Activated B cell treated with CpG ODN at 0.5 μM for 24 hours (primary cell): Measurements from ENCODE around the gene ST6GAL1. TPM values are rescaled to one million over a fixed set of nuclear protein-coding genes. Genes with fewer than 3 reads are reported as not detected.
"Not testable (repeated sequence)": the region's sequence is repeated elsewhere in the genome, so short reads cannot be mapped to it uniquely, and the experiment has no call there.

ENCODE experiments used
- ATAC-seq: fragments of 200-7000 bp; cut with Tn5 transposase; one replicate; pipeline ENCODE4 v1.10.0; 2021; ENCODE audit warnings: low read depth, mild to moderate bottlenecking, moderate library complexity
- CTCF ChIA-PET: fragments of 350-600 bp; sonication (Branson Sonifier 250); formaldehyde crosslinking; loops from one replicate; lab custom pipeline; 2021; ENCODE audit warnings: antibody characterized with exemption; lab: Charles Lee
- POLR2A ChIA-PET: fragments of 350-600 bp; sonication (Branson Sonifier 250); formaldehyde crosslinking; loops from one replicate; lab custom pipeline; 2021; ENCODE audit warnings: antibody characterized with exemption; lab: Charles Lee
- DNase-seq: peaks from one replicate; pipeline ENCODE4 v3.0.0; 2022
- H3K27ac Mint-ChIP-seq: one replicate; pipeline ENCODE4 v1.8.0; 2020; ENCODE audit warnings: mixed read lengths
- H3K27me3 Mint-ChIP-seq: one replicate; pipeline ENCODE4 v1.8.0; 2021; ENCODE audit warnings: mixed read lengths
- H3K36me3 Mint-ChIP-seq: one replicate; pipeline ENCODE4 v1.8.0; 2021; ENCODE audit warnings: low read depth, mixed read lengths
- H3K4me1 Mint-ChIP-seq: one replicate; pipeline ENCODE4 v1.8.0; 2021; ENCODE audit warnings: mixed read lengths
- H3K4me3 Mint-ChIP-seq: one replicate; pipeline ENCODE4 v1.8.0; 2020; ENCODE audit warnings: mild to moderate bottlenecking, mixed read lengths
- H3K9me3 Mint-ChIP-seq: one replicate; pipeline ENCODE4 v1.8.0; 2020; ENCODE audit warnings: mixed read lengths
- CTCF ChIP-seq: fragments of 200-600 bp; IDR thresholded peaks from one replicate; pipeline ENCODE4 v1.8.0; 2022; ENCODE audit warnings: antibody characterized with exemption, mild to moderate bottlenecking
- intact Hi-C: fragments of 100-400 bp; cut with micrococcal nuclease; formaldehyde crosslinking; loops from one replicate; pipeline ENCODE4 v1.15.1; 2024
- total RNA-seq: library from RNA; stranded (reverse); gene quantifications from 2 replicates; pipeline ENCODE4 v1.2.3, GENCODE V29; 2022

ST6GAL1 gene
- total RNA-seq, 1 donor from 2014 or later: 328 TPM

DNA sequence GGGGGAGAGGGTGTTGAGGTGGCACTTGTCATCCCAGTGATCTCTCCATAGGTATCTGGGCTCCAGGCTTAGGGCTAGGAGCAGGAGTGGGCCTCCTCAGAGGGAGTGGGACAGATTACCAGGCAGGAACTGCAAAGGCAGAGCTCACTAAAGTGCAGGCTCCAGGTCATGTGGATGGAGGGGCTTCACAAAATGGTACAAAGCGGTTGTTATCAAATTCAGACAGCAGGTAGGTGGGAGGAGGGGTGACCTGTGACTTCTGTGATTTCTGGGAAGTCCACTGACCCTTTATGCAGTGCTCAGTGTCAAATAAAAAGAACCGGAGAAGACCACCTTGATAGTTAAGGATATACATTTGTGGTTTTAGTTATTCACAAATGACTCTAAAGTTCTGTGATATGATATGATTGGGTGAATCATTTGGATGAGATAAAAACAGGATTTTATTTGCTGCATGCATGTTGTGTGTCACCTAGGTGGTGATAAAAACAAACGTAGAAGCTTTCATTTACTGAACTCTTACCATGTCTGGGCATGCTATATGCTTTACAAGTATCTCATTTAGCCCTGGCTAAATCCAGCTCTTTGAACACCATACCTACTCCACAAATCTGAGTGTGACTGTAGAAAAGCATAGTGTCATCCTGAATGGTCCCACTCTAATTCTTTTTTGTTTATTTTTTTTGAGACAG, 20.2 kb downstream of the ST6GAL1 start:
- DNase-seq: no peak
- no peak for TF ChIP-seq CTCF
- no peaks in the 10 kb centered on the region for H3K27me3 Mint-ChIP-seq
- peaks cover 73% of the 10 kb centered on the region for H3K36me3 Mint-ChIP-seq
- intact Hi-C loops: no loop called here
- ATAC-seq: no peak
- peak overlapping the region; percentile 61 for H3K27ac Mint-ChIP-seq
- H3K9me3 Mint-ChIP-seq: no peaks in the 10 kb centered on the region
- POLR2A ChIA-PET: interaction anchor here (1.0 to 1.4 kb wide), 2 partner anchors 8 to 18 kb away, joined by 4 to 5 read pairs; no protein-coding TSS in a partner anchor
- CTCF ChIA-PET: interaction anchor here (1.0 kb wide), 1 partner anchor 214 kb away, joined by 3 read pairs; no protein-coding TSS in a partner anchor
- no peak overlapping the region for H3K4me3 Mint-ChIP-seq
- peaks cover 90% of the 10 kb centered on the region for H3K4me1 Mint-ChIP-seq

- Mint-ChIP-seq H3K27ac (peak overlapping the region; percentile 66), H3K4me1 (peaks cover 93% of the 10 kb centered on the region), H3K36me3 (peaks cover 79% of the 10 kb centered on the region), H3K27me3 (no peaks in the 10 kb centered on the region), H3K9me3 (no peaks in the 10 kb centered on the region), H3K4me3 (no peak overlapping the region)
- ChIA-PET POLR2A (no interaction called here), CTCF (no interaction called here)
- ATAC-seq (no peak), DNase-seq (no peak)
- TF ChIP-seq CTCF: no peak
- intact Hi-C loops: no loop called here
These were observed 21.6 kb downstream of the ST6GAL1 start for GRCh38 chr3:186951640-186952552.

GRCh38 chr3:186953011-186953487, 22.7 kb downstream of the ST6GAL1 start:
- Mint-ChIP-seq H3K27me3 (no peaks in the 10 kb centered on the region), H3K4me3 (peak overlapping the region; percentile 52), H3K9me3 (no peaks in the 10 kb centered on the region), H3K27ac (peak overlapping the region; percentile 66), H3K36me3 (peaks cover 74% of the 10 kb centered on the region), H3K4me1 (peaks cover 94% of the 10 kb centered on the region)
- ChIA-PET POLR2A (interaction anchor here (0.6 to 1.0 kb wide), 4 partner anchors 32 to 75 kb away, joined by 4 to 5 read pairs (median 4); no protein-coding TSS in a partner anchor), CTCF (interaction anchor here (0.6 kb wide), 1 partner anchor 116 kb away, joined by 4 read pairs; no protein-coding TSS in a partner anchor)
- intact Hi-C loops: no loop called here
- ATAC-seq (peak; percentile 72), DNase-seq (no peak)
- TF ChIP-seq CTCF: no peak

GRCh38 chr3:186953992-186954699, 23.8 kb downstream of the ST6GAL1 start:
- peak overlapping the region; percentile 54 for H3K27ac Mint-ChIP-seq
- POLR2A ChIA-PET: interaction anchor here (0.6 to 1.0 kb wide), 7 partner anchors 31 to 1896 kb away, joined by 3 to 5 read pairs (median 4); partner anchors contain the start of gene EIF4A2
- DNase-seq, H3K9me3 Mint-ChIP-seq, CTCF ChIA-PET, H3K27me3 Mint-ChIP-seq, intact Hi-C loops: not testable (repeated sequence)
- ATAC-seq: peak; percentile 25
- H3K4me3 Mint-ChIP-seq: peak overlapping the region; percentile 25
- peaks cover 66% of the 10 kb centered on the region for H3K36me3 Mint-ChIP-seq
- peaks cover 94% of the 10 kb centered on the region for H3K4me1 Mint-ChIP-seq
